Keratinocyte (primary cell): ENCODE results near the gene KCNB1. TPM values are rescaled to one million over a fixed set of nuclear protein-coding genes. Genes with fewer than 3 reads are reported as not detected.

Experiments
- DNase-seq: peaks from one replicate; pipeline ENCODE4 v3.0.0-alpha.2; 2011; ENCODE audit warnings: low read depth, missing footprints, low spot score
- FAIRE-seq: peaks from 2 replicates; lab custom pipeline; 2011; peaks lifted over from hg19 to GRCh38; lab: Jason Lieb, UNC
- H2AFZ ChIP-seq: 2 replicates; pipeline ENCODE4 v1.6.0; 2012; ENCODE audit warnings: low read length, control low read depth, inconsistent platforms; ENCODE audit not compliant: control insufficient read depth
- H3K27ac ChIP-seq: 2 replicates; pipeline ENCODE4 v1.5.1; 2011; ENCODE audit warnings: low read length; ENCODE audit not compliant: control insufficient read depth, insufficient read depth
- H3K27me3 ChIP-seq: 3 replicates; pipeline ENCODE4 v1.6.0; 2011; ENCODE audit warnings: low read length; ENCODE audit not compliant: control insufficient read depth, insufficient read depth; ENCODE audit errors: extremely low read depth
- H3K36me3 ChIP-seq, 2 experiments: 2 replicates in 1 of 2; 3 replicates in 1 of 2; pipeline ENCODE4 v1.5.1; 2011; ENCODE audit warnings: low read length in 2 of 2, mild to moderate bottlenecking in 1 of 2; ENCODE audit not compliant: control insufficient read depth in 2 of 2, insufficient read depth in 2 of 2; ENCODE audit errors: extremely low read depth in 1 of 2
- H3K4me1 ChIP-seq: 3 replicates; pipeline ENCODE4 v1.5.1; 2011; ENCODE audit warnings: low read length; ENCODE audit not compliant: control insufficient read depth, insufficient read depth; ENCODE audit errors: extremely low read depth
- H3K4me2 ChIP-seq: 3 replicates; pipeline ENCODE4 v1.6.0; 2011; ENCODE audit warnings: low read depth, low read length; ENCODE audit not compliant: control insufficient read depth, insufficient read depth; ENCODE audit errors: extremely low read depth
- H3K4me3 ChIP-seq, 3 experiments: fragments of 200-600 bp in 1 of 3; sonication (generic) in 1 of 3; 2 replicates in 2 of 3; 3 replicates in 1 of 3; pipeline ENCODE4 v1.5.1; 2011 to 2016; ENCODE audit warnings: low read length in 3 of 3, mild to moderate bottlenecking in 3 of 3, control low read depth in 2 of 3, inconsistent platforms in 1 of 3, low read depth in 1 of 3, mixed read lengths in 1 of 3, mixed run types in 1 of 3, moderate library complexity in 1 of 3; ENCODE audit not compliant: control insufficient read depth in 2 of 3, insufficient read depth in 2 of 3; ENCODE audit errors: extremely low read depth in 1 of 3
- H3K79me2 ChIP-seq: 2 replicates; pipeline ENCODE4 v1.6.0; 2012; ENCODE audit warnings: low read length; ENCODE audit not compliant: control insufficient read depth, insufficient read depth
- H3K9ac ChIP-seq: 3 replicates; pipeline ENCODE4 v1.6.0; 2011; ENCODE audit warnings: low read length; ENCODE audit not compliant: control insufficient read depth, insufficient read depth; ENCODE audit errors: extremely low read depth
- H3K9me1 ChIP-seq: 3 replicates; pipeline ENCODE4 v1.6.0; 2011; ENCODE audit warnings: low read length; ENCODE audit not compliant: control insufficient read depth, insufficient read depth; ENCODE audit errors: extremely low read depth
- H3K9me3 ChIP-seq: 2 replicates; pipeline ENCODE4 v1.5.1; 2012; ENCODE audit warnings: low read depth, low read length; ENCODE audit not compliant: control insufficient read depth
- H4K20me1 ChIP-seq: 3 replicates; pipeline ENCODE4 v1.6.0; 2011; ENCODE audit warnings: low read length; ENCODE audit not compliant: control insufficient read depth, insufficient read depth; ENCODE audit errors: extremely low read depth
- CTCF ChIP-seq, 3 experiments: IDR thresholded peaks in 1 of 3; conservative IDR thresholded peaks in 1 of 3; optimal IDR thresholded peaks in 1 of 3; 2 replicates in 2 of 3; 3 replicates in 1 of 3; pipeline versions ENCODE3 to v1.5.1; 2011; ENCODE audit warnings: low read length in 3 of 3, mild to moderate bottlenecking in 3 of 3, moderate library complexity in 2 of 3, control low read depth in 1 of 3, inconsistent platforms in 1 of 3; ENCODE audit not compliant: insufficient read depth in 2 of 3; ENCODE audit errors: extremely low read depth in 1 of 3
- EZH2 ChIP-seq: IDR thresholded peaks from one replicate; pipeline ENCODE4 v1.6.1; 2012; ENCODE audit warnings: inconsistent platforms, mild to moderate bottlenecking, low read length, moderate library complexity
- dilution Hi-C: fragments of 300-500 bp; cut with MboI; formaldehyde crosslinking; loops from one replicate; pipeline ENCODE4 v1.7.0; 2020; ENCODE audit warnings: low sequenced_read_pairs; ENCODE audit not compliant: extremely low pct_ligation_motif_present
- polyA plus RNA-seq, 5 experiments: library from polyadenylated mRNA; depleted of rRNA in 3 of 5; stranded (reverse) in 3 of 5; stranded (forward) in 1 of 5; unstranded in 1 of 5; fragments of >200 nt; gene quantifications; 1 replicate in 1 of 5; 2 replicates in 3 of 5; 3 replicates in 1 of 5; pipeline versions ENCODE4 v1.2.1 to v1.2.3, GENCODE V29; 2011 to 2012; ENCODE audit warnings: missing spikeins in 2 of 5, low read depth in 1 of 5, low replicate concordance in 1 of 5

The KCNB1 gene
- polyA plus RNA-seq, 1 donor (not counting 4 experiments of a cell fraction or from before 2014, with no cell fraction given): not detected

DNA sequence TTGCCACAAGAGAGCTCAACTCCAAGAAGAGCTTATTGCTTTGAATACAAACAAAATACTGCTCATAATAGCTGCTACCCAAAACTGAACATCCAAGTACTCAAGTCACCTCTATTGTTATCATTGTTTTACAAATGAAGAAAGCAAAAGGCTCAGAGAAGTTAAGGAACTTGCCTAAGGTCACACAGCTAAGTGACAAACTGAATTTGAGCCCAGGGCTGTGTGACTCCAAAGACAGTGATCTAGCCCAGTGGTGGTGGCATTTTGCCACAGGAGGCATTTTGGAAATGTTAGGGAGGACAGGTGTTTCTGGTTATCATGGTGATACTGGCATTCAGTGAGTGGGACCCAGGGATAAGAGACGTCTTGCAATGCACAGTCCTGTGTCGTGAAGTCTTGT is 79.5 kb downstream of the KCNB1 start:
- no peak overlapping the region for H3K4me3 ChIP-seq
- H4K20me1 ChIP-seq: no peaks in the 10 kb centered on the region
- no peaks in the 10 kb centered on the region for H3K4me1 ChIP-seq
- H3K9me1 ChIP-seq: no peaks in the 10 kb centered on the region
- H3K79me2 ChIP-seq: no peaks in the 10 kb centered on the region
- no peak overlapping the region for H3K4me2 ChIP-seq
- H3K27me3 ChIP-seq: no peaks in the 10 kb centered on the region
- no peak overlapping the region for H3K9ac ChIP-seq
- no peak overlapping the region for H3K27ac ChIP-seq
- no peak overlapping the region for H2AFZ ChIP-seq
- no peaks in the 10 kb centered on the region for H3K36me3 ChIP-seq
- FAIRE-seq: no peak
- TF ChIP-seq CTCF (optimal IDR thresholded peaks at IDR 0.05 in 1 of 3, IDR thresholded peaks at IDR 0.05 in 1 of 3, conservative IDR thresholded peaks at IDR 0.05 in 1 of 3; ENCODE audit: extremely low read depth in 1 of 3, insufficient read depth in 2 of 3, low read length in 3 of 3) (no peak), EZH2 (no peak)
- dilution Hi-C loops: no loop called here
- H3K9me3 ChIP-seq: no peaks in the 10 kb centered on the region
- no peak for DNase-seq

DNA sequence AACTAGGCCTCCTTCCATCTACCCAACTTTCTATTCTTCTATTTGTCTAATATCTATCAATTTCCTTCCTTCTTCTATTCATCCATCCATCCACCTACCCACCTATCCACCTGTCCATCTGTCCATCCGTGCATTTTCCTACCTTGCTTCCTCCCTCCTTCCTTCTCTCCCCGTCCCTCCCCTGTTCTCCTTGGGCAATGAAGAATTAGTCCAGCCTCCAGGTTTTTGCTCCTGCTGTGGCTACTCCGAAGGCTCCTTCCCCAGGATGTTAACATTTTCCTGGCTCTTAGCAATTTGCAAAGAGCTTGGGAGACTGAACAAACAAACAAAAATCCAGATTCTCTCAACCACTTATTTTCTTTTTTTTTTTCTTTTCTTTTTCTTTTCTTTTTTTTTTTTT is 81.6 kb downstream of the KCNB1 start:
- Histone ChIP-seq H3K9me3 (no peaks in the 10 kb centered on the region), H3K4me1 (peaks cover 7% of the 10 kb centered on the region), H3K9ac (no peak overlapping the region), H3K27me3 (no peaks in the 10 kb centered on the region), H3K79me2 (no peaks in the 10 kb centered on the region), H3K4me2 (no peak overlapping the region), H3K4me3 (no peak overlapping the region), H4K20me1 (no peaks in the 10 kb centered on the region), H3K9me1 (no peaks in the 10 kb centered on the region), H3K27ac (no peak overlapping the region), H2AFZ (no peak overlapping the region), H3K36me3 (no peaks in the 10 kb centered on the region)
- dilution Hi-C loops: no loop called here
- TF ChIP-seq EZH2: no peak
- TF ChIP-seq CTCF (optimal IDR thresholded peaks at IDR 0.05 in 1 of 3, IDR thresholded peaks at IDR 0.05 in 1 of 3, conservative IDR thresholded peaks at IDR 0.05 in 1 of 3; ENCODE audit: extremely low read depth in 1 of 3, insufficient read depth in 2 of 3, low read length in 3 of 3): no peak
- FAIRE-seq: no peak
- DNase-seq: no peak
